ENCODE measurements around the gene DRP2. TPM values are rescaled to one million over a fixed set of nuclear protein-coding genes. Genes with fewer than 3 reads are reported as not detected.
"Not testable (repeated sequence)": the region's sequence is repeated elsewhere in the genome, so short reads cannot be mapped to it uniquely, and the experiment has no call there.

The DRP2 gene
- total RNA-seq, 1 donor from 2014 or later: 14.9 TPM

- DNase-seq (ENCODE audit: low read depth): no peak
These were observed 21.9 kb downstream of the DRP2 start for GRCh38 chrX:101241531-101241930.

GRCh38 chrX:101252634-101253033 lies 33.0 kb downstream of the DRP2 start:
- DNase-seq (ENCODE audit: low read depth): peak; percentile 30

GRCh38 chrX:101257448-101258258 lies 38.1 kb downstream of the DRP2 start:
- peak; percentile 33 for DNase-seq (ENCODE audit: low read depth)

- DNase-seq (ENCODE audit: low read depth): no peak
These were observed 38.6 kb downstream of the DRP2 start for GRCh38 chrX:101258259-101258581.

- DNase-seq (ENCODE audit: low read depth): peak; percentile 13
These were observed 40.8 kb downstream of the DRP2 start for GRCh38 chrX:101260435-101260834.

- DNase-seq (ENCODE audit: low read depth): peak; percentile 69
These were observed 43.0 kb downstream of the DRP2 start for GRCh38 chrX:101262590-101262989.

GRCh38 chrX:101263766-101264165 lies 44.2 kb downstream of the DRP2 start:
- no peak for DNase-seq (ENCODE audit: low read depth)

- DNase-seq (ENCODE audit: low read depth): peak; percentile 24
These were observed 46.4 kb downstream of the DRP2 start for GRCh38 chrX:101265869-101266428.

- DNase-seq (ENCODE audit: low read depth): no peak
These were observed 54.6 kb downstream of the DRP2 start for GRCh38 chrX:101274198-101274597.

- DNase-seq (ENCODE audit: low read depth): no peak
These were observed 56.7 kb downstream of the DRP2 start for GRCh38 chrX:101276238-101276637.

GRCh38 chrX:101287402-101287801 lies 67.8 kb downstream of the DRP2 start:
- DNase-seq (ENCODE audit: low read depth): peak; percentile 67

- no peak for DNase-seq (ENCODE audit: low read depth)
These were observed 71.5 kb downstream of the DRP2 start, which contains the start of gene TAF7L for GRCh38 chrX:101290957-101291603. Gene TAF7L (minus strand): TSS chrX:101291334. CDS start chrX:101287543, 3,791 bp downstream.

- DNase-seq (ENCODE audit: low read depth): not testable (repeated sequence)
These were observed 76.0 kb downstream of the DRP2 start for GRCh38 chrX:101295603-101296002.

GRCh38 chrX:101303790-101304189 lies 84.2 kb downstream of the DRP2 start:
- no peak for DNase-seq (ENCODE audit: low read depth)

Other genes starting within 250 kb of the DRP2 start
- 11.8 and 13.3 TPM in 2 replicates for gene TRMT2B, start 167.7 kb upstream of the DRP2 start, total RNA-seq
- gene TMEM35A, start 140.9 kb upstream of the DRP2 start, total RNA-seq: 1.1 and 1.4 TPM in 2 replicates
- gene CENPI, start 121.6 kb upstream of the DRP2 start, total RNA-seq: 4.0 and 5.2 TPM in 2 replicates
- 0.08 TPM in 1 of 2 replicates, not detected in the other for gene TAF7L, start 71.5 kb downstream of the DRP2 start, total RNA-seq
- 10.7 and 13.8 TPM in 2 replicates for gene TIMM8A, start 129.0 kb downstream of the DRP2 start, total RNA-seq
- not detected in 2 replicates for gene BTK, start 166.4 kb downstream of the DRP2 start, total RNA-seq
- gene RPL36A, start 171.2 kb downstream of the DRP2 start, total RNA-seq: 815 and 1,644 TPM in 2 replicates
- gene GLA, start 188.1 kb downstream of the DRP2 start, total RNA-seq: 23.7 and 33.7 TPM in 2 replicates
- gene HNRNPH2, start 188.4 kb downstream of the DRP2 start, total RNA-seq: 79.3 and 95.6 TPM in 2 replicates